Measurements from ENCODE around the gene SWAP70.
"Not testable (repeated sequence)": the region's sequence is repeated elsewhere in the genome, so short reads cannot be mapped to it uniquely, and the experiment has no call there.

Gene SWAP70

GRCh38 chr11:9692691-9693090, 28.8 kb downstream of the SWAP70 start:
- no peak for DNase-seq (ENCODE audit: low read depth in 2 of 2)

- DNase-seq (ENCODE audit: low read depth in 2 of 2), result no peak
Measured at GRCh38 chr11:9693801-9694553, 30.1 kb downstream of the SWAP70 start.

- DNase-seq (ENCODE audit: low read depth in 2 of 2), result not testable (repeated sequence)
Measured at GRCh38 chr11:9695228-9695627, 31.4 kb downstream of the SWAP70 start.

GRCh38 chr11:9697766-9698165, 33.9 kb downstream of the SWAP70 start:
- no peak for DNase-seq (ENCODE audit: low read depth in 2 of 2)

GRCh38 chr11:9700105-9700801, 36.4 kb downstream of the SWAP70 start:
- no peak for DNase-seq (ENCODE audit: low read depth in 2 of 2)

GRCh38 chr11:9701799-9702198, 37.9 kb downstream of the SWAP70 start:
- DNase-seq (ENCODE audit: low read depth in 2 of 2), result no peak

- no peak for DNase-seq (ENCODE audit: low read depth in 2 of 2)
Measured at GRCh38 chr11:9703280-9703679, 39.4 kb downstream of the SWAP70 start.

- DNase-seq (ENCODE audit: low read depth in 2 of 2), result no peak
Measured at GRCh38 chr11:9704037-9704436, 40.2 kb downstream of the SWAP70 start.

- DNase-seq (ENCODE audit: low read depth in 2 of 2), result no peak
Measured at GRCh38 chr11:9704620-9705019, 40.7 kb downstream of the SWAP70 start.

- not testable (repeated sequence) for DNase-seq (ENCODE audit: low read depth in 2 of 2)
Measured at GRCh38 chr11:9705361-9705760, 41.5 kb downstream of the SWAP70 start.

- DNase-seq (ENCODE audit: low read depth in 2 of 2), result no peak
Measured at GRCh38 chr11:9708544-9708943, 44.7 kb downstream of the SWAP70 start.

- DNase-seq (ENCODE audit: low read depth in 2 of 2), result no peak
Measured at GRCh38 chr11:9710223-9710622, 46.3 kb downstream of the SWAP70 start.

- DNase-seq (ENCODE audit: low read depth in 2 of 2), result no peak
Measured at GRCh38 chr11:9710852-9711251, 47.0 kb downstream of the SWAP70 start.

GRCh38 chr11:9711454-9712307, 47.8 kb downstream of the SWAP70 start:
- no peak for DNase-seq (ENCODE audit: low read depth in 2 of 2)

- DNase-seq (ENCODE audit: low read depth in 2 of 2), result no peak
Measured at GRCh38 chr11:9714272-9714940, 50.5 kb downstream of the SWAP70 start.

GRCh38 chr11:9716275-9717039, 52.6 kb downstream of the SWAP70 start:
- no peak for DNase-seq (ENCODE audit: low read depth in 2 of 2)

GRCh38 chr11:9717040-9717357, 53.1 kb downstream of the SWAP70 start:
- no peak for DNase-seq (ENCODE audit: low read depth in 2 of 2)

GRCh38 chr11:9717719-9718118, 53.8 kb downstream of the SWAP70 start:
- no peak for DNase-seq (ENCODE audit: low read depth in 2 of 2)

- DNase-seq (ENCODE audit: low read depth in 2 of 2), result no peak
Measured at GRCh38 chr11:9718147-9718546, 54.3 kb downstream of the SWAP70 start.

GRCh38 chr11:9719566-9720289, 55.9 kb downstream of the SWAP70 start:
- no peak for DNase-seq (ENCODE audit: low read depth in 2 of 2)

- no peak for DNase-seq (ENCODE audit: low read depth in 2 of 2)
Measured at GRCh38 chr11:9720290-9720630, 56.4 kb downstream of the SWAP70 start.

All from stimulated activated CD8-positive, alpha-beta memory T cell treated with anti-CD3 and anti-CD28 coated beads, Interleukin-2, amount 100 ng/mL, for 48 hours (primary cell).